Retinal pigment epithelial cell (primary cell): ENCODE results near the gene GDPD5.
A peak's percentile ranks its signal among the peaks of the same experiment; 100 is the strongest.

Experiments
- DNase-seq: peaks from one replicate; pipeline ENCODE4 v3.0.0-alpha.2; 2010; ENCODE audit warnings: low read depth
- H3K4me3 ChIP-seq: 2 replicates; pipeline ENCODE4 v1.5.1; 2011; ENCODE audit warnings: mild to moderate bottlenecking, low read length, control low read depth, moderate library complexity
- TF ChIP-seq, protein P1 (sequence below): conservative IDR thresholded peaks from 2 replicates; pipeline ENCODE4 v1.5.1; 2011; ENCODE audit warnings: low read depth, low read length, control low read depth, inconsistent platforms

GDPD5 gene

GRCh38 chr11:75427181-75427580, 98.6 kb downstream of the GDPD5 start:
- DNase-seq = no peak
- H3K4me3 ChIP-seq = no peak overlapping the region
- TF ChIP-seq, protein P1, sequence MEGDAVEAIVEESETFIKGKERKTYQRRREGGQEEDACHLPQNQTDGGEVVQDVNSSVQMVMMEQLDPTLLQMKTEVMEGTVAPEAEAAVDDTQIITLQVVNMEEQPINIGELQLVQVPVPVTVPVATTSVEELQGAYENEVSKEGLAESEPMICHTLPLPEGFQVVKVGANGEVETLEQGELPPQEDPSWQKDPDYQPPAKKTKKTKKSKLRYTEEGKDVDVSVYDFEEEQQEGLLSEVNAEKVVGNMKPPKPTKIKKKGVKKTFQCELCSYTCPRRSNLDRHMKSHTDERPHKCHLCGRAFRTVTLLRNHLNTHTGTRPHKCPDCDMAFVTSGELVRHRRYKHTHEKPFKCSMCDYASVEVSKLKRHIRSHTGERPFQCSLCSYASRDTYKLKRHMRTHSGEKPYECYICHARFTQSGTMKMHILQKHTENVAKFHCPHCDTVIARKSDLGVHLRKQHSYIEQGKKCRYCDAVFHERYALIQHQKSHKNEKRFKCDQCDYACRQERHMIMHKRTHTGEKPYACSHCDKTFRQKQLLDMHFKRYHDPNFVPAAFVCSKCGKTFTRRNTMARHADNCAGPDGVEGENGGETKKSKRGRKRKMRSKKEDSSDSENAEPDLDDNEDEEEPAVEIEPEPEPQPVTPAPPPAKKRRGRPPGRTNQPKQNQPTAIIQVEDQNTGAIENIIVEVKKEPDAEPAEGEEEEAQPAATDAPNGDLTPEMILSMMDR = no peak

DNA sequence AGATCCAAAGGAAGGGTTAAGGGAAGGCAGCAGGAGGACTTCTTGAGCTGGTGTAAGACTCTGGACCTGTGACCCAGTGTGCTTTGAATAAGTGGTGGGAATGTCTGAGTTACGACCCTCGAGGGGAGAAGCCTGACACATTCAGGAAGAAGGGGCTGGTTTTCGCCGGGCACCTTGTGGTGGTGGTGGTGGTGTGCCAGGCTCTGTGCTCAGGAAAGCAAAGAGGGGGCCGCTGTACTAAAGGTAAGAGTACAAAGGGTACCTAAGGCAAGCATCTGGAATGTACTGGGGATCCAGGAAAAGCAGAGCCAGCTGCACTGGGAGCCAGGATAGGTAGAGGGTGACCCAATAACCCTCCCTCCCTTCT, 99.0 kb downstream of the GDPD5 start:
- TF ChIP-seq, protein P1 = no peak
- H3K4me3 ChIP-seq = no peak overlapping the region
- DNase-seq = no peak

DNA sequence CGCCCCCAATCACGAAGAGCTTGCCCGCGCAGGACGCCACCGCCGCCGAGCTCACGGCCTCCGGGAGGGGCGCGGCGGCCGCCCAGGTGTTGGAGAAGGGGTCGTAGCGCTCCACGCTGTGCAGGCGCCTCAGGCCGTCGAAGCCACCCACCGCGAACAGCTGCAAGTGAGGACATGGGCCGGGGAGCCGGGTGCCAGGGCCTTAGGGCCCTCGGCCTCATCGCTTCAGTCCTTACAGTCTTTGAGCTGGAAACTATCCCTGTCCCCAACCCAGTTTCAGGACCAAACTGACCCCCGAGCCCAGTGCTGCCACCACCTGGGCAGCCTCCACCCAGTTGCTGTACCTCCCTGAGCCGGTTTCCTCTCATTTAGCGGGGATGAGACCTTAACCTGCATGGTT, 100.3 kb downstream of the GDPD5 start:
- H3K4me3 ChIP-seq = no peak overlapping the region
- TF ChIP-seq, protein P1 = peak; percentile 51
- DNase-seq = no peak

- H3K4me3 ChIP-seq = no peak overlapping the region
- no peak for DNase-seq
- TF ChIP-seq, protein P1 = no peak
Measured at GRCh38 chr11:75424396-75424795, 101.3 kb downstream of the GDPD5 start.

DNA sequence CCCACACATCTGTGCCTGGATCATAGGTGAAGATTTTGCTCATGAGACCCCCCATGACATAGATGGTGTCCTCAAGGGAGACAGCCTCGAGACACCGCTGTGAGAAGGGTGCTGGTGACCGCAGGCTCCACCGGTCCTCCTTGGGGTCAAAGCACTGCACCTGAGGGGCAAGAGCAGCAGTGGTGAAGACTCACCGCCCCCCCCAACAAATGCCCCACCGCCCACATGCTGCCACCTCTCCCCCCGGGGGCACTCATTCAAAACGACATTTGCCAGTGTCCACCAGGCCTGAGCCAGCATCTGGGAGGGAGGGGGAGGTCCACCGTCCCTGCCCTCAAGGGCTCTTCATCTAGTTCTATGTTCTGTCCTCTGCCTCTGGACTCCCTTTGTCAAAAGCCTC, 102.0 kb downstream of the GDPD5 start:
- no peak for DNase-seq
- TF ChIP-seq, protein P1 = no peak
- H3K4me3 ChIP-seq = no peak overlapping the region

- TF ChIP-seq, protein P1 = no peak
- DNase-seq = no peak
- H3K4me3 ChIP-seq = no peak overlapping the region
Measured at GRCh38 chr11:75422248-75423231, 103.2 kb downstream of the GDPD5 start.

DNA sequence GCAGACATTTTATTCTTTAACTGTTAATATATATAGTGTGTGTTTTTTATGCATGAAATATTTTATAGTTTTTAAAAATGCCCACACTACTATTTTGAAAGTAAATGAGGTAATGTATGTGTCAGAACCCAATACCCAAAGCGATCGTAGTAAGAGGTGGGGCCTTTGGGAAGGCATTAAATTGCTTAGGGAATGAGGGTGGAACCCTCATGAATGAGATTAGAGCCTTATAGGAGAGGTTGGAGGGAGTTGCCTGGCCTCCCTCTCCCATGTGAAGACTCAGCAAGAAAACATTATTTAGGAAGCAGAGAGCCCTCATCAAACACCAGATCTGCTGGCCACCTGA, 103.9 kb downstream of the GDPD5 start:
- TF ChIP-seq, protein P1 = no peak
- no peak for DNase-seq
- H3K4me3 ChIP-seq = no peak overlapping the region
